Neural crest cell (in vitro differentiated cells): ENCODE results near the gene DAP. TPM values are rescaled to one million over a fixed set of nuclear protein-coding genes. Genes with fewer than 3 reads are reported as not detected.
A peak's percentile ranks its signal among the peaks of the same experiment; 100 is the strongest.

ENCODE experiments used
- DNase-seq: peaks from one replicate; pipeline ENCODE4 v3.0.0; 2021; ENCODE audit warnings: low read depth, mixed read lengths, low spot score
- H3K27ac Mint-ChIP-seq: one replicate; pipeline ENCODE4 v1.8.0; 2021; ENCODE audit warnings: mild to moderate bottlenecking, mixed read lengths; ENCODE audit not compliant: unreplicated experiment
- H3K27me3 Mint-ChIP-seq: 2 replicates; pipeline ENCODE4 v1.8.0; 2021; ENCODE audit warnings: low read depth, mild to moderate bottlenecking, mixed read lengths
- H3K36me3 Mint-ChIP-seq: 2 replicates; pipeline ENCODE4 v1.8.0; 2021; ENCODE audit warnings: low read depth, mild to moderate bottlenecking, mixed read lengths
- H3K4me1 Mint-ChIP-seq: 2 replicates; pipeline ENCODE4 v1.8.0; 2021; ENCODE audit warnings: mixed read lengths
- H3K4me3 Mint-ChIP-seq: one replicate; pipeline ENCODE4 v1.8.0; 2021; ENCODE audit warnings: mild to moderate bottlenecking, mixed read lengths
- H3K9me3 Mint-ChIP-seq: 2 replicates; pipeline ENCODE4 v1.8.0; 2021; ENCODE audit warnings: mixed read lengths
- CTCF ChIP-seq: fragments of 200-600 bp; sonication (generic); conservative IDR thresholded peaks from 2 replicates; pipeline ENCODE4 v1.5.0; 2021; ENCODE audit warnings: antibody characterized with exemption, mild to moderate bottlenecking
- total RNA-seq: library from RNA; stranded (reverse); gene quantifications from 2 replicates; pipeline ENCODE4 v1.2.1, GENCODE V29; 2021

Gene DAP
- total RNA-seq, 1 donor from 2014 or later: 107 TPM

- H3K9me3 Mint-ChIP-seq: peaks cover 10% of the 10 kb centered on the region
These were observed 71.5 kb downstream of the DAP start for GRCh38 chr5:10689391-10690081.

GRCh38 chr5:10688651-10689171 lies 72.3 kb downstream of the DAP start:
- H3K27ac Mint-ChIP-seq: no peak overlapping the region
- H3K9me3 Mint-ChIP-seq: peaks cover 10% of the 10 kb centered on the region

More at GRCh38 chr5:10689391-10690081, 71.5 kb downstream of the DAP start:
- peak overlapping the region; percentile 43 for H3K27ac Mint-ChIP-seq
- no peaks in the 10 kb centered on the region for H3K27me3 Mint-ChIP-seq
- peaks cover 26% of the 10 kb centered on the region for H3K36me3 Mint-ChIP-seq
- peak; percentile 8 for DNase-seq
- no peak overlapping the region for H3K4me3 Mint-ChIP-seq
- peak; percentile 31 for TF ChIP-seq CTCF
- H3K4me1 Mint-ChIP-seq: peaks cover 14% of the 10 kb centered on the region

GRCh38 chr5:10686890-10687289 lies 74.1 kb downstream of the DAP start:
- Mint-ChIP-seq H3K4me1 (peaks cover 10% of the 10 kb centered on the region), H3K27me3 (no peaks in the 10 kb centered on the region), H3K9me3 (peaks cover 10% of the 10 kb centered on the region), H3K27ac (no peak overlapping the region), H3K36me3 (peaks cover 26% of the 10 kb centered on the region), H3K4me3 (no peak overlapping the region)
- no peak for DNase-seq
- TF ChIP-seq CTCF: no peak

More at GRCh38 chr5:10688651-10689171, 72.3 kb downstream of the DAP start:
- no peak for TF ChIP-seq CTCF
- no peak for DNase-seq
- H3K27me3 Mint-ChIP-seq: no peaks in the 10 kb centered on the region
- no peak overlapping the region for H3K4me3 Mint-ChIP-seq
- H3K4me1 Mint-ChIP-seq: peaks cover 14% of the 10 kb centered on the region
- peaks cover 26% of the 10 kb centered on the region for H3K36me3 Mint-ChIP-seq

- no peak overlapping the region for H3K4me3 Mint-ChIP-seq
- H3K9me3 Mint-ChIP-seq: peaks cover 10% of the 10 kb centered on the region
- H3K27ac Mint-ChIP-seq: no peak overlapping the region
- TF ChIP-seq CTCF: no peak
- H3K36me3 Mint-ChIP-seq: peaks cover 23% of the 10 kb centered on the region
- no peak for DNase-seq
- peaks cover 6% of the 10 kb centered on the region for H3K4me1 Mint-ChIP-seq
- H3K27me3 Mint-ChIP-seq: no peaks in the 10 kb centered on the region
These were observed 75.9 kb downstream of the DAP start for GRCh38 chr5:10685115-10685521.

GRCh38 chr5:10684303-10685086 lies 76.5 kb downstream of the DAP start:
- no peak for TF ChIP-seq CTCF
- Mint-ChIP-seq H3K4me3 (no peak overlapping the region), H3K9me3 (peaks cover 10% of the 10 kb centered on the region), H3K36me3 (peaks cover 22% of the 10 kb centered on the region), H3K4me1 (no peaks in the 10 kb centered on the region), H3K27me3 (no peaks in the 10 kb centered on the region), H3K27ac (no peak overlapping the region)
- no peak for DNase-seq
